Mesenchymal stem cell (in vitro differentiated cells and primary cell): ENCODE measurements around the gene DOCK2.

Experiments used
- DNase-seq: peaks from one replicate; pipeline ENCODE4 v3.0.0-alpha.2; 2013
- H2AFZ ChIP-seq: one replicate; pipeline ENCODE4 v1.6.1; 2013; ENCODE audit warnings: low read depth, mild to moderate bottlenecking, control low read depth, inconsistent platforms, low read length, moderate library complexity
- H2AK5ac ChIP-seq: 2 replicates; pipeline ENCODE4 v1.6.1; 2013; ENCODE audit warnings: low read length, moderate library complexity, mild to moderate bottlenecking, inconsistent platforms; ENCODE audit not compliant: severe bottlenecking
- H2BK120ac ChIP-seq: one replicate; pipeline ENCODE4 v1.6.1; 2013; ENCODE audit warnings: low read depth, mild to moderate bottlenecking, inconsistent platforms, low read length, moderate library complexity
- H2BK12ac ChIP-seq, 2 experiments: one replicate each; pipeline ENCODE4 v1.6.1; 2013; ENCODE audit warnings: inconsistent platforms in 2 of 2, low read length in 2 of 2, mild to moderate bottlenecking in 2 of 2, moderate library complexity in 2 of 2, control low read depth in 1 of 2
- H2BK15ac ChIP-seq: one replicate; pipeline ENCODE4 v1.6.1; 2013; ENCODE audit warnings: mild to moderate bottlenecking, low read depth, inconsistent platforms; ENCODE audit not compliant: poor library complexity, severe bottlenecking
- H2BK5ac ChIP-seq: 2 replicates; pipeline ENCODE4 v1.6.1; 2013; ENCODE audit warnings: low read depth, mild to moderate bottlenecking, low read length, control low read depth, inconsistent platforms; ENCODE audit not compliant: poor library complexity, severe bottlenecking
- H3K14ac ChIP-seq, 2 experiments: one replicate each; pipeline ENCODE4 v1.6.1; 2013; ENCODE audit warnings: inconsistent platforms in 2 of 2, low read length in 2 of 2, control low read depth in 1 of 2, mild to moderate bottlenecking in 1 of 2, moderate library complexity in 1 of 2
- H3K18ac ChIP-seq, 2 experiments: one replicate each; pipeline ENCODE4 v1.6.1; 2013; ENCODE audit warnings: inconsistent platforms in 2 of 2, low read length in 2 of 2, control low read depth in 1 of 2, low read depth in 1 of 2, mild to moderate bottlenecking in 1 of 2
- H3K23ac ChIP-seq, 2 experiments: one replicate each; pipeline ENCODE4 v1.6.1; 2013; ENCODE audit warnings: inconsistent platforms in 2 of 2, low read length in 2 of 2, mild to moderate bottlenecking in 2 of 2, moderate library complexity in 2 of 2, control low read depth in 1 of 2
- H3K27ac ChIP-seq: 2 replicates; pipeline ENCODE4 v1.5.1; 2013; ENCODE audit warnings: mild to moderate bottlenecking, moderate library complexity, low read length, control low read depth, inconsistent platforms; ENCODE audit not compliant: poor library complexity, severe bottlenecking
- H3K27me3 ChIP-seq, 2 experiments: 2 replicates each; pipeline versions ENCODE4 v1.6.1 to v1.7.0; 2013; ENCODE audit warnings: low read length in 2 of 2, mild to moderate bottlenecking in 2 of 2, moderate library complexity in 2 of 2, control low read depth in 1 of 2, inconsistent platforms in 1 of 2; ENCODE audit not compliant: control insufficient read depth in 1 of 2, insufficient read depth in 1 of 2
- H3K36me3 ChIP-seq, 2 experiments: 2 replicates each; pipeline versions ENCODE4 v1.6.1 to v1.7.0; 2013; ENCODE audit warnings: low read length in 2 of 2, control low read depth in 1 of 2, inconsistent platforms in 1 of 2, low read depth in 1 of 2, mild to moderate bottlenecking in 1 of 2; ENCODE audit not compliant: insufficient read depth in 2 of 2, control insufficient read depth in 1 of 2
- H3K4ac ChIP-seq, 2 experiments: one replicate each; pipeline ENCODE4 v1.6.1; 2013; ENCODE audit warnings: inconsistent platforms in 2 of 2, low read length in 2 of 2, mild to moderate bottlenecking in 2 of 2, moderate library complexity in 2 of 2, control low read depth in 1 of 2, low read depth in 1 of 2
- H3K4me1 ChIP-seq: 2 replicates; pipeline ENCODE4 v1.6.1; 2013; ENCODE audit warnings: low read depth, low read length, control low read depth; ENCODE audit not compliant: control insufficient read depth, insufficient read depth
- H3K4me2 ChIP-seq: 2 replicates; pipeline ENCODE4 v1.6.1; 2013; ENCODE audit warnings: low read length, mild to moderate bottlenecking, inconsistent platforms; ENCODE audit not compliant: poor library complexity, severe bottlenecking
- H3K4me3 ChIP-seq, 2 experiments: 2 replicates each; pipeline versions ENCODE4 v1.5.1 to v1.7.0; 2013; ENCODE audit warnings: low read length in 2 of 2, mild to moderate bottlenecking in 2 of 2, control low read depth in 1 of 2, low read depth in 1 of 2; ENCODE audit not compliant: insufficient read depth in 1 of 2
- H3K79me1 ChIP-seq: replicated peaks from 2 replicates; pipeline ENCODE4 v1.6.1; 2013; ENCODE audit warnings: mild to moderate bottlenecking, control low read depth, low read length, inconsistent platforms; ENCODE audit not compliant: poor library complexity, severe bottlenecking
- H3K9ac ChIP-seq: 2 replicates; pipeline ENCODE4 v1.7.0; 2013; ENCODE audit warnings: mild to moderate bottlenecking, low read length, moderate library complexity
- H3K9me3 ChIP-seq: 2 replicates; pipeline ENCODE4 v1.7.0; 2013; ENCODE audit warnings: mild to moderate bottlenecking, low read length; ENCODE audit not compliant: control insufficient read depth
- H4K8ac ChIP-seq: one replicate; pipeline ENCODE4 v1.6.1; 2013; ENCODE audit warnings: inconsistent platforms, mild to moderate bottlenecking, low read length, moderate library complexity
- H4K91ac ChIP-seq: one replicate; pipeline ENCODE4 v1.6.1; 2013; ENCODE audit warnings: mild to moderate bottlenecking, low read length, inconsistent platforms
- WGBS: methylation state at CpG from one replicate; pipeline ENCODE4 v1.1.7; 2013; ENCODE audit warnings: mixed read lengths; 5-methylcytosine and 5-hydroxymethylcytosine counted together

Gene DOCK2

GRCh38 chr5:169701910-169702451, 64.9 kb downstream of the DOCK2 start:
- Histone ChIP-seq H3K27ac (no peak overlapping the region), H3K9ac (peak overlapping the region; percentile 23), H2AFZ (no peak overlapping the region), H3K18ac (peak overlapping the region; percentile 35 to 61), H2BK5ac (no peak overlapping the region), H3K4me3 (no peak overlapping the region), H3K23ac (no peak overlapping the region), H2BK12ac (peak overlapping the region; percentile 63 to 65), H3K27me3 (no peaks in the 10 kb centered on the region), H3K4me1 (peaks cover 14% of the 10 kb centered on the region), H3K14ac (no peak overlapping the region), H3K79me1 (peaks cover 1% of the 10 kb centered on the region), H3K36me3 (peaks cover 0 to 3% of the 10 kb centered on the region in 2 experiments), H2AK5ac (peak overlapping the region; percentile 26), H3K4ac (peak overlapping the region in 1 of 2 experiments; percentile 22), H3K9me3 (no peaks in the 10 kb centered on the region), H2BK15ac (no peak overlapping the region), H3K4me2 (no peak overlapping the region), H4K8ac (no peak overlapping the region), H4K91ac (peak overlapping the region; percentile 60), H2BK120ac (peak overlapping the region; percentile 11)
- DNase-seq, result peak; percentile 57
- 64% methylated on average over 7 of the region's 8 CpGs for WGBS

- WGBS, result 51% methylated on average over 4 of the region's 7 CpGs
These were observed 65.8 kb downstream of the DOCK2 start for GRCh38 chr5:169702693-169703481.

GRCh38 chr5:169703813-169704212, 66.7 kb downstream of the DOCK2 start:
- peak overlapping the region in 1 of 2 experiments; percentile 90 for H3K18ac ChIP-seq
- no peak overlapping the region for H3K23ac ChIP-seq

More at GRCh38 chr5:169702693-169703481, 65.8 kb downstream of the DOCK2 start:
- Histone ChIP-seq H3K27me3 (no peaks in the 10 kb centered on the region), H3K4me2 (no peak overlapping the region), H2BK12ac (peak overlapping the region; percentile 29 to 62), H3K36me3 (peaks cover 0 to 3% of the 10 kb centered on the region in 2 experiments), H3K18ac (peak overlapping the region in 1 of 2 experiments; percentile 44), H4K91ac (peak overlapping the region; percentile 85), H3K4ac (no peak overlapping the region), H2AFZ (no peak overlapping the region), H3K4me1 (peaks cover 21% of the 10 kb centered on the region), H3K9ac (peak overlapping the region; percentile 23), H2AK5ac (peak overlapping the region; percentile 52), H3K4me3 (no peak overlapping the region), H3K79me1 (peaks cover 1% of the 10 kb centered on the region), H3K27ac (no peak overlapping the region), H2BK5ac (no peak overlapping the region), H2BK15ac (no peak overlapping the region), H3K14ac (no peak overlapping the region), H4K8ac (peak overlapping the region; percentile 29), H3K23ac (no peak overlapping the region), H3K9me3 (no peaks in the 10 kb centered on the region), H2BK120ac (no peak overlapping the region)
- DNase-seq, result peak; percentile 43

GRCh38 chr5:169705322-169705721, 68.2 kb downstream of the DOCK2 start:
- Histone ChIP-seq H3K27me3 (no peaks in the 10 kb centered on the region), H2BK120ac (peak overlapping the region; percentile 4)
- 97% methylated on average over 2 of the region's 2 CpGs for WGBS

More at GRCh38 chr5:169703813-169704212, 66.7 kb downstream of the DOCK2 start:
- Histone ChIP-seq H2AFZ (no peak overlapping the region), H3K36me3 (peaks cover 0 to 3% of the 10 kb centered on the region in 2 experiments), H2BK120ac (peak overlapping the region; percentile 64), H3K4me1 (peaks cover 21% of the 10 kb centered on the region), H4K8ac (peak overlapping the region; percentile 53), H2AK5ac (no peak overlapping the region), H2BK15ac (no peak overlapping the region), H2BK12ac (peak overlapping the region; percentile 82 to 83), H3K4me2 (no peak overlapping the region), H3K9me3 (no peaks in the 10 kb centered on the region), H3K9ac (no peak overlapping the region), H3K14ac (peak overlapping the region in 1 of 2 experiments; percentile 17), H3K4ac (peak overlapping the region in 1 of 2 experiments; percentile 4), H2BK5ac (no peak overlapping the region), H3K27me3 (no peaks in the 10 kb centered on the region), H4K91ac (peak overlapping the region; percentile 47), H3K79me1 (peaks cover 1% of the 10 kb centered on the region), H3K4me3 (no peak overlapping the region), H3K27ac (no peak overlapping the region)
- DNase-seq, result peak; percentile 28
- 43% methylated on average over 2 of the region's 2 CpGs for WGBS

More at GRCh38 chr5:169705322-169705721, 68.2 kb downstream of the DOCK2 start:
- Histone ChIP-seq H3K36me3 (no peaks in the 10 kb centered on the region), H2AK5ac (peak overlapping the region; percentile 39), H3K14ac (peak overlapping the region in 1 of 2 experiments; percentile 7), H2BK12ac (peak overlapping the region; percentile 74 to 86), H3K79me1 (peaks cover 1% of the 10 kb centered on the region), H3K27ac (no peak overlapping the region), H2BK5ac (no peak overlapping the region), H3K9ac (no peak overlapping the region), H3K9me3 (no peaks in the 10 kb centered on the region), H3K4ac (peak overlapping the region; percentile 51 to 84), H2AFZ (no peak overlapping the region), H4K8ac (peak overlapping the region; percentile 50), H2BK15ac (peak overlapping the region; percentile 44), H3K18ac (peak overlapping the region; percentile 37 to 75), H3K4me2 (no peak overlapping the region), H3K4me3 (no peak overlapping the region), H3K4me1 (peaks cover 23% of the 10 kb centered on the region), H3K23ac (no peak overlapping the region), H4K91ac (no peak overlapping the region)
- no peak for DNase-seq
